Thymus (tissue), 11 donors: Measurements from ENCODE around the gene FNDC10. TPM values are rescaled to one million over a fixed set of nuclear protein-coding genes. Genes with fewer than 3 reads are reported as not detected.
"Not testable (repeated sequence)": the region's sequence is repeated elsewhere in the genome, so short reads cannot be mapped to it uniquely, and the experiment has no call there.

Source experiments
- DNase-seq, 9 donors: peaks; one replicate each; pipeline ENCODE4 v3.0.0-alpha.2; 2013; ENCODE audit warnings: low spot score in 9 of 9, low read depth in 6 of 9, missing footprints in 1 of 9
- H3K27ac ChIP-seq, 2 donors: one replicate each; pipeline ENCODE4 v1.5.1; 2013; ENCODE audit warnings: control low read depth in 1 of 2, low read depth in 1 of 2, low read length in 1 of 2, mild to moderate bottlenecking in 1 of 2, moderate library complexity in 1 of 2
- H3K27me3 ChIP-seq, 2 donors: one replicate each; pipeline ENCODE4 v1.5.1; 2013; ENCODE audit warnings: low read length in 1 of 2; ENCODE audit not compliant: control insufficient read depth in 2 of 2, insufficient read depth in 1 of 2
- H3K36me3 ChIP-seq, 2 donors: one replicate each; pipeline ENCODE4 v1.5.1; 2013; ENCODE audit warnings: low read length in 1 of 2, mild to moderate bottlenecking in 1 of 2, moderate library complexity in 1 of 2; ENCODE audit not compliant: control insufficient read depth in 2 of 2, insufficient read depth in 2 of 2
- H3K4me1 ChIP-seq, 2 donors: one replicate each; pipeline ENCODE4 v1.5.1; 2013; ENCODE audit warnings: low read length in 2 of 2; ENCODE audit not compliant: control insufficient read depth in 2 of 2, insufficient read depth in 2 of 2
- H3K4me3 ChIP-seq, 2 donors: one replicate each; pipeline ENCODE4 v1.5.1; 2013; ENCODE audit warnings: low read length in 2 of 2, control low read depth in 1 of 2, mild to moderate bottlenecking in 1 of 2
- H3K9me3 ChIP-seq, 2 donors: one replicate each; pipeline ENCODE4 v1.5.1; 2013; ENCODE audit warnings: low read length in 1 of 2, mild to moderate bottlenecking in 1 of 2; ENCODE audit not compliant: control insufficient read depth in 2 of 2, insufficient read depth in 1 of 2
- WGBS: extraction: QIAGEN DNeasy Blood & Tissue Kit; methylation state at CpG from one replicate; pipeline ENCODE4 v1.1.7; 2013; 5-methylcytosine and 5-hydroxymethylcytosine counted together
- polyA plus RNA-seq: library from polyadenylated mRNA; stranded (reverse); fragments of 200-250 nt; gene quantifications from one replicate; pipeline ENCODE4 v1.2.3, GENCODE V29; 2013
- total RNA-seq: library from RNA; stranded (reverse); fragments of 120-200 nt; gene quantifications from one replicate; pipeline ENCODE4 v1.2.4, GENCODE V29; 2013
- donor health status: healthy.

FNDC10 gene
- total and polyA plus RNA-seq, 2 donors, result 0.24 to 0.80 TPM

- no peak overlapping the region for H3K27ac ChIP-seq
Measured at GRCh38 chr1:1564268-1564667, 35.7 kb downstream of the FNDC10 start.

DNA sequence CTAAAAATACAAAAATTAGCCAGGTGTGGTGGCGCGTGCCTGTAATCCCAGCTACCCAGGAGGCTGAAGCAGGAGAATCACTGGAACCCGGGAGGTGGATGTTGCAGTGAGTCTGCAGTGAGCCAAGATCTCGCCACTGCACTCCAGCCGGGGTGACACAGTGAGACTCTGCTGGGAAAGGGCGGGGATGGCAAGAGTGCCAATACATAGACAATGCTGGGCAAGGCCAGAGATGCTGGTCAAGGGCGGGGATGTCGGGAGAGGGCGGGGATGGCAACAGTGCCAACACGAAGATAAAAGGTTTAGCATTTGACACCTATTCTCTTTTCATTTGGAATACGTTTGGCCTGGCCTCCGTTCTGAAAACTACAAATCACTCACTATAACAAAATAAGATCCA, 36.2 kb downstream of the FNDC10 start:
- no peak for DNase-seq
- H3K36me3 ChIP-seq, result peaks cover 61 to 63% of the 10 kb centered on the region in 2 donors
- H3K27ac ChIP-seq, result no peak overlapping the region

More at GRCh38 chr1:1564268-1564667, 35.7 kb downstream of the FNDC10 start:
- Histone ChIP-seq H3K36me3 (peaks cover 61 to 63% of the 10 kb centered on the region in 2 donors), H3K9me3 (peaks cover 0 to 6% of the 10 kb centered on the region in 2 donors), H3K4me3 (no peak overlapping the region), H3K27me3 (no peaks in the 10 kb centered on the region), H3K4me1 (no peaks in the 10 kb centered on the region)
- no peak for DNase-seq
- WGBS, result 98% methylated on average over 19 of the region's 19 CpGs

DNA sequence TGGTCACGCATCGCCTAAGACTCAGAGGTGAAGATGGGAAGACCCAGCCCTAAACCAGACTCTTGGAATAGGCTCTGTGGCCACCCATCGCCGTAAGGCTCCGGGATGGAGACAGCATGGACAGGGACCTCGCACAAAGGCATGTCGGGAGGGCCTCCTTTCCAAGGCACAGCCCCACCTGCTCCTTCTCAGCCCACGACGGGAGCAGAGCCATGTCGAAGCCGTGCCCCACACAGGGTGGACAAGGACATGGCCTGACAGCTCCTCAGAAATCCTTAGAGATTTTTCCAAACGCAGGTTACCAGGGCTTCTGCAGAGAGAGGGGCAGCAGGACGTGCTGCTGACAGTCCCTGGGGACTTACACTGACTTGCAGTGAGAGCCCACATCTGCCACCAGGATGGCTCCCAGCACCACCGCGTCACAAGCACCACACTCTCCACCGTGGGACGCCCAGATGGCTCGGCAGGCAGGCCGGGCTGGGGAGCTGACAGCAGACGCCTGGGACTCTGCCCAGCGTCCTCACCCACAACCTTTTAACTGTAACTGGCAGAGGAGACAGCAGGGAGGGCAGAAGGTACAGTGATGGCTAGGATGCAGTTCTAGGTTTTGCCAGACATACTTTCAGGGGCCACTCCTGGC, 37.3 kb downstream of the FNDC10 start:
- Histone ChIP-seq H3K27me3 (no peaks in the 10 kb centered on the region), H3K36me3 (peaks cover 59 to 60% of the 10 kb centered on the region in 2 donors), H3K4me1 (no peaks in the 10 kb centered on the region), H3K27ac (no peak overlapping the region), H3K9me3 (peaks cover 0 to 6% of the 10 kb centered on the region in 2 donors), H3K4me3 (no peak overlapping the region)
- WGBS, result 98% methylated on average over 21 of the region's 21 CpGs
- no peak for DNase-seq

More for the DNA sequence above, 36.2 kb downstream of the FNDC10 start:
- 97% methylated on average over 12 of the region's 12 CpGs for WGBS
- H3K4me3 ChIP-seq, result no peak overlapping the region
- no peaks in the 10 kb centered on the region for H3K4me1 ChIP-seq
- no peaks in the 10 kb centered on the region for H3K27me3 ChIP-seq
- H3K9me3 ChIP-seq, result peaks cover 0 to 6% of the 10 kb centered on the region in 2 donors

DNA sequence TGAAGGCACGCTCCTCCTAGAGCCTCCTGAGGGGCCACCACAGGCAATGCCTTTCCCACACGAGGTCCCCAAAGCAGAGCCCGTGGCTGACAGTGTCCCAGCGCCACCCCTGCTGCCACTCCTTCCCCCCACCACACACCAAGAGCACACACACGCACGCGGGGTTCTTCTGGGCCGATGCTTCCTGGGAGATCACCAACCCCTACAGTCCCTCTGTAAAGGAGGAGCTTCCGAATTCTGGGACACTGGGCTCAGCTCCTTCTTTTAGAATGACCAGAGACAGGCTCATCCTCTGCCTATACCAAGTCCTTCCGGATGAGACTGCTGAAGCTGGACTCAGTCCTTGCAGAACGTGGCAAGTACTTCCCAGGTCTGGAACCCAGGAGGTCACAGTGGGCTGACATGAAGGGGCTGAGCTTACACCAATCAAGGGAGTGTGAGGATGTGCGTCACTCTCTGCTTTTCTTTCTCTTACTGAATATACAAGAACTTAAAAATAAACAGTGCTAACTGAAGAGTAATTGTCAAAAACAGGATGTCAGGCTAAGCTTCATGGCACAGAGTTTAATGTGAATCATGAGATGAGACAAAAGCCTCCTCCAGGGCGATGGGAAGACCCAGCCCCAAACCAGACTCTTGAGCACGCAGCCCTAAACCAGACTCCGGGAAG, 38.0 kb downstream of the FNDC10 start:
- no peaks in the 10 kb centered on the region for H3K27me3 ChIP-seq
- H3K4me1 ChIP-seq, result no peaks in the 10 kb centered on the region
- 99% methylated on average over 15 of the region's 15 CpGs for WGBS
- peaks cover 56 to 60% of the 10 kb centered on the region in 2 donors for H3K36me3 ChIP-seq
- no peak for DNase-seq
- no peak overlapping the region for H3K27ac ChIP-seq
- peaks cover 0 to 6% of the 10 kb centered on the region in 2 donors for H3K9me3 ChIP-seq
- H3K4me3 ChIP-seq, result no peak overlapping the region

DNA sequence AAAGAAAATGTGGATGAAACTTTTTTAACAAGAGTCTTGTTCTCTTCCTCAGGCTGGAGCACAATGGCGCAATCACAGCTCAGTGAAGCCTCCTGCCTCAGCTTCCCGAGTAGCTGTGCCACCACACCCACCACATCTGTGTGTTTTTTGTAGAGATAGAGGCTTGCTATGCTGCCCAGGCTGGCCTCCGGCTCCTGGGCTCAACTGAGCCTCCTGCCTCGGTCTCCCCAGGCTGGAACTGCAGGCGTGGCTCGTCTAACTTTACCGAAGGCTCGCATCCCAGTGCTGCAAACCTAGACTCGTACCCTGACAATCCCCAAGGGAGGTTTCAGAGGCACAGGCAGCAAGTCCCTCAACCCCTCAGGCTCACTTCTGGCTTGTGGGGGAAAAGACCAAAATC, 39.8 kb downstream of the FNDC10 start:
- Histone ChIP-seq H3K9me3 (peaks cover 0 to 6% of the 10 kb centered on the region in 2 donors), H3K4me3 (no peak overlapping the region), H3K4me1 (no peaks in the 10 kb centered on the region), H3K36me3 (peaks cover 54 to 55% of the 10 kb centered on the region in 2 donors), H3K27me3 (no peaks in the 10 kb centered on the region), H3K27ac (no peak overlapping the region)
- WGBS, result 97% methylated on average over 9 of the region's 9 CpGs
- no peak for DNase-seq

- H3K4me1 ChIP-seq, result no peaks in the 10 kb centered on the region
- peaks cover 45 to 51% of the 10 kb centered on the region in 2 donors for H3K36me3 ChIP-seq
- 97% methylated on average over 17 of the region's 17 CpGs for WGBS
- H3K9me3 ChIP-seq, result peaks cover 3% of the 10 kb centered on the region in 2 donors
- no peaks in the 10 kb centered on the region for H3K27me3 ChIP-seq
- H3K4me3 ChIP-seq, result no peak overlapping the region
- DNase-seq, result no peak
- H3K27ac ChIP-seq, result no peak overlapping the region
Measured at GRCh38 chr1:1559066-1559465, 40.9 kb downstream of the FNDC10 start.

DNA sequence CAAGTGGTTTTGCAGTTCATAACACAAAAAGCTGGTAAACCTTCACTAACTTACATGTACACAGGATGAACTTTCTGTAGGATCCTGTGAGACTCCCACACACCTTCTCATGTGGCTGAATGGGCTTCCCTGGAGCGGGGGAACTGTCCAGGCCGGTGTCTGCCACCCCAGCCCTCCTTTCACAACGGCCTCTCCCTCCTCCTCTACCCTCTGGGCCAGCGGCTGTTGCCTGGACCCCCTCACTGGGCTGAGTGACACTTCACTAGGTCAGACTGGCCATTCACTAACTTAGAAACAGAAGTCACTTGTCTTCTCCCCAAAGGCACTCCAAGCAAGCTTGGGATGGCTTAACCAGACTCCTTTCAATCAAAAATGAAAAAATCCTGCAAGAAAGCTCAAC, 41.3 kb downstream of the FNDC10 start:
- 85% methylated on average over 4 of the region's 4 CpGs for WGBS
- Histone ChIP-seq H3K27ac (no peak overlapping the region), H3K4me1 (no peaks in the 10 kb centered on the region), H3K4me3 (no peak overlapping the region), H3K36me3 (peaks cover 40 to 46% of the 10 kb centered on the region in 2 donors), H3K9me3 (peaks cover 0 to 3% of the 10 kb centered on the region in 2 donors), H3K27me3 (no peaks in the 10 kb centered on the region)
- DNase-seq, result no peak

GRCh38 chr1:1557688-1558087, 42.2 kb downstream of the FNDC10 start:
- not testable (repeated sequence) for H3K9me3 ChIP-seq, DNase-seq, H3K27ac ChIP-seq, H3K4me3 ChIP-seq, H3K4me1 ChIP-seq, H3K27me3 ChIP-seq
- peaks cover 32 to 37% of the 10 kb centered on the region in 2 donors for H3K36me3 ChIP-seq
- 93% methylated on average over 7 of the region's 7 CpGs for WGBS

- H3K4me3 ChIP-seq, H3K9me3 ChIP-seq, H3K27me3 ChIP-seq, H3K27ac ChIP-seq, H3K4me1 ChIP-seq, DNase-seq: not testable (repeated sequence)
- peaks cover 25 to 30% of the 10 kb centered on the region in 2 donors for H3K36me3 ChIP-seq
- WGBS, result 98% methylated on average over 11 of the region's 11 CpGs
Measured at GRCh38 chr1:1556961-1557360, 43.0 kb downstream of the FNDC10 start.
